HepG2 (cell line): ENCODE data around the gene DEFB129. TPM values are rescaled to one million over a fixed set of nuclear protein-coding genes. Genes with fewer than 3 reads are reported as not detected.

ENCODE experiments used
- CCDC6 ChIP-seq: sonication (generic); formaldehyde crosslinking; IDR thresholded peaks from 2 replicates; pipeline ENCODE4 v1.8.1; 2022; ENCODE audit warnings: mild to moderate bottlenecking, missing genetic modification reagents, moderate library complexity
- ELF4 ChIP-seq: sonication (generic); formaldehyde crosslinking; IDR thresholded peaks from 2 replicates; pipeline ENCODE4 v1.5.0; 2020; ENCODE audit warnings: missing genetic modification reagents, mild to moderate bottlenecking, moderate library complexity, borderline replicate concordance
- JARID2 ChIP-seq: sonication (generic); formaldehyde crosslinking; IDR thresholded peaks from 2 replicates; pipeline ENCODE4 v1.8.1; 2023; ENCODE audit warnings: missing genetic modification reagents, inconsistent platforms; ENCODE audit not compliant: insufficient replicate concordance
- KAT2B ChIP-seq: fragments of 150-350 bp; IDR thresholded peaks from 2 replicates; pipeline ENCODE4 v1.6.1; 2014; ENCODE audit warnings: low read depth, low read length, borderline replicate concordance
- MTA3 ChIP-seq: sonication (generic); formaldehyde crosslinking; IDR thresholded peaks from 2 replicates; pipeline ENCODE4 v1.4.0; 2020; ENCODE audit warnings: missing genetic modification reagents
- NCOA5 ChIP-seq: sonication (generic); formaldehyde crosslinking; IDR thresholded peaks from 2 replicates; pipeline ENCODE4 v1.4.0; 2020; ENCODE audit warnings: missing genetic modification reagents
- TSC22D2 ChIP-seq: sonication (generic); formaldehyde crosslinking; IDR thresholded peaks from 2 replicates; pipeline ENCODE4 v1.5.1; 2020; ENCODE audit warnings: missing genetic modification reagents, mild to moderate bottlenecking, borderline replicate concordance
- ZBTB21 ChIP-seq: sonication (generic); formaldehyde crosslinking; IDR thresholded peaks from 2 replicates; pipeline ENCODE4 v1.4.0; 2020; ENCODE audit warnings: missing genetic modification reagents
- ZNF343 ChIP-seq: sonication (generic); formaldehyde crosslinking; IDR thresholded peaks from 2 replicates; pipeline ENCODE4 v1.4.0; 2020; ENCODE audit warnings: mild to moderate bottlenecking, missing genetic modification reagents
- ZNF572 ChIP-seq: sonication (generic); formaldehyde crosslinking; IDR thresholded peaks from 2 replicates; pipeline ENCODE4 v1.5.1; 2020; ENCODE audit warnings: mild to moderate bottlenecking, missing genetic modification reagents
- ZNF672 ChIP-seq: sonication (generic); formaldehyde crosslinking; IDR thresholded peaks from 2 replicates; pipeline ENCODE4 v1.8.1; 2022; ENCODE audit warnings: missing genetic modification reagents
- ZNF773 ChIP-seq: sonication (generic); formaldehyde crosslinking; IDR thresholded peaks from 2 replicates; pipeline ENCODE4 v1.4.0; 2020; ENCODE audit warnings: missing genetic modification reagents, borderline replicate concordance
- ZSCAN31 ChIP-seq: sonication (generic); formaldehyde crosslinking; IDR thresholded peaks from 2 replicates; pipeline ENCODE4 v1.5.0; 2020; ENCODE audit warnings: low read depth, mild to moderate bottlenecking, missing genetic modification reagents
- polyA plus RNA-seq, 8 experiments: library from polyadenylated mRNA; depleted of rRNA in 3 of 8; stranded (reverse) in 7 of 8; unstranded in 1 of 8; fragments of >200 nt; fragmentation: Illumina TruSeq in 4 of 8; extraction: Trizol in 4 of 8; gene quantifications; 2 replicates each; pipeline versions ENCODE4 v1.2.1 to v1.2.3, GENCODE V29; 2011 to 2016; ENCODE audit warnings: low read depth in 4 of 8, missing spikeins in 1 of 8, mixed read lengths in 1 of 8; ENCODE audit not compliant: insufficient read depth in 1 of 8
- total RNA-seq, 5 experiments: library from RNA; depleted of rRNA; stranded (reverse); fragments of >200 nt; fragmentation: Illumina TruSeq; extraction: Trizol; gene quantifications; 2 replicates each; pipeline ENCODE4 v1.2.3, GENCODE V29; 2016; ENCODE audit warnings: low read depth in 1 of 5
- TF ChIP-seq, protein P1 (sequence below): sonication (generic); formaldehyde crosslinking; conservative IDR thresholded peaks from 2 replicates; pipeline ENCODE4 v1.4.0; 2020; ENCODE audit warnings: missing genetic modification reagents
- TF ChIP-seq, protein P2 (sequence below): sonication (generic); formaldehyde crosslinking; IDR thresholded peaks from 2 replicates; pipeline ENCODE4 v1.4.0; 2020; ENCODE audit warnings: missing genetic modification reagents
- TF ChIP-seq, protein P3 (sequence below): sonication (generic); formaldehyde crosslinking; IDR thresholded peaks from 2 replicates; pipeline ENCODE4 v1.5.0; 2020; ENCODE audit warnings: missing genetic modification reagents
- TF ChIP-seq, protein P4 (sequence below): sonication (generic); formaldehyde crosslinking; IDR thresholded peaks from 2 replicates; pipeline ENCODE4 v1.8.0; 2022; ENCODE audit warnings: mild to moderate bottlenecking, missing genetic modification reagents, moderate library complexity
- TF ChIP-seq, protein P5 (sequence below): IDR thresholded peaks from 2 replicates; pipeline ENCODE4 v1.6.1; 2012; ENCODE audit warnings: low read depth, low read length, improper control_type of control experiment

DEFB129 gene
- total and polyA plus RNA-seq, 2 of the 13 experiments (the other 11 are each of a cell fraction or from before 2014, with no cell fraction given) = not detected

DNA sequence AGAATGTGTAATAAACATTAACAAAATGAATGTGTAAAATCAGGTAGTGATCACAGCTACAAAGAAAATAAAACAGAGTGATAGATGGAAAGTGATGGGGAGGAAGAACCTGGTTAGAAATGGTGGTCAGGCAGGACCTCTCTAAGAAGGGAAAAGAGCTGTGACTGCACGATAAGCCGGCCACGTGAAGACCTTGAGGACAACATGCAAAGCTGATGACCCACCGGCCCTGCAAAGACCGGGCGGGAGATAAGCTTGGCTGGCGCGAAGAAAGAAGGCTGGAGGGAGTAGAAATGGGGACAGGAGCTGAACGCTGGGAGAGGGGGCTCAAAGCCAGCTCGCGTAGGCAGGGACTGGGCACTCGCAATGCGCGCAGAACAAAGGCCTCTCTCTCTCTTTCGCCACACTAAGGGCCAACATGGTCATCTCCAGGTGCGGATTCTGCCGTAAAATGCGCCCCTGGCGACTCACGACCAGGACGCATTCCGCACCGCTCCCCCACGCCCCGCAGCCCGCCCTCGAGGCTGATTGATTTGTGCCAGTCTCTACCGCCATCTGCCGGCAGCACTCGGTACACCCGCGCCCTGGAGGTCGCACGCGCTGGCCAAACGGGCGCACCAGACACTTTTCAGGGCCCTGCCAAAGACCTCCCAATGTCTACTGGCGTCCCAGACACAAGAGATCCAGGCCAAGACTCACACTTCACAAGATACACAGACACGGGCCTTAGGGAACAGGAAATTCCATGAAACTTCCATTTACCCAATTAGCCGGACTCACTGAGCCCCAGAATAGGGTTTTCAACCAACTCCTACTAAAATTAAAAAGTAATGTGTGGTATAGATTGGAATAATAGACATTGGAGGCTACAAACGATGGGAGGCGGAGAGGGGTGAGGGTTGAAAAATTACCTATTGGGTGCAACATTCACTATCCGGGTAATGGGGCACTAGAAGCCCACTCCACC is 39.8 kb downstream of the DEFB129 start (continued):
- TF ChIP-seq KAT2B (no peak), ZNF572 (CRISPR knock-in tag) (0 out of 2 replicates have a peak, but pooled peaks have one; percentile 91), TSC22D2 (CRISPR knock-in tag) (peak; percentile 66), NCOA5 (0 out of 2 replicates have a peak, but pooled peaks have one; percentile 80), ZNF773 (no peak), ZBTB21 (CRISPR knock-in tag) (peak; percentile 66; the same call in 1 of the 2 replicates), ZNF343 (CRISPR knock-in tag) (peak; percentile 97), ELF4 (CRISPR knock-in tag) (no peak), ZSCAN31 (CRISPR knock-in tag) (peak; percentile 96; the same call in 1 of the 2 replicates), MTA3 (CRISPR knock-in tag) (no peak), JARID2 (peak; percentile 61), ZNF672 (CRISPR knock-in tag) (peak; percentile 89; the same call in 1 of the 2 replicates), CCDC6 (CRISPR knock-in tag) (no peak)
- TF ChIP-seq, protein P1, sequence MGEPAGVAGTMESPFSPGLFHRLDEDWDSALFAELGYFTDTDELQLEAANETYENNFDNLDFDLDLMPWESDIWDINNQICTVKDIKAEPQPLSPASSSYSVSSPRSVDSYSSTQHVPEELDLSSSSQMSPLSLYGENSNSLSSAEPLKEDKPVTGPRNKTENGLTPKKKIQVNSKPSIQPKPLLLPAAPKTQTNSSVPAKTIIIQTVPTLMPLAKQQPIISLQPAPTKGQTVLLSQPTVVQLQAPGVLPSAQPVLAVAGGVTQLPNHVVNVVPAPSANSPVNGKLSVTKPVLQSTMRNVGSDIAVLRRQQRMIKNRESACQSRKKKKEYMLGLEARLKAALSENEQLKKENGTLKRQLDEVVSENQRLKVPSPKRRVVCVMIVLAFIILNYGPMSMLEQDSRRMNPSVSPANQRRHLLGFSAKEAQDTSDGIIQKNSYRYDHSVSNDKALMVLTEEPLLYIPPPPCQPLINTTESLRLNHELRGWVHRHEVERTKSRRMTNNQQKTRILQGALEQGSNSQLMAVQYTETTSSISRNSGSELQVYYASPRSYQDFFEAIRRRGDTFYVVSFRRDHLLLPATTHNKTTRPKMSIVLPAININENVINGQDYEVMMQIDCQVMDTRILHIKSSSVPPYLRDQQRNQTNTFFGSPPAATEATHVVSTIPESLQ (CRISPR knock-in tag) = no peak
- TF ChIP-seq, protein P2, sequence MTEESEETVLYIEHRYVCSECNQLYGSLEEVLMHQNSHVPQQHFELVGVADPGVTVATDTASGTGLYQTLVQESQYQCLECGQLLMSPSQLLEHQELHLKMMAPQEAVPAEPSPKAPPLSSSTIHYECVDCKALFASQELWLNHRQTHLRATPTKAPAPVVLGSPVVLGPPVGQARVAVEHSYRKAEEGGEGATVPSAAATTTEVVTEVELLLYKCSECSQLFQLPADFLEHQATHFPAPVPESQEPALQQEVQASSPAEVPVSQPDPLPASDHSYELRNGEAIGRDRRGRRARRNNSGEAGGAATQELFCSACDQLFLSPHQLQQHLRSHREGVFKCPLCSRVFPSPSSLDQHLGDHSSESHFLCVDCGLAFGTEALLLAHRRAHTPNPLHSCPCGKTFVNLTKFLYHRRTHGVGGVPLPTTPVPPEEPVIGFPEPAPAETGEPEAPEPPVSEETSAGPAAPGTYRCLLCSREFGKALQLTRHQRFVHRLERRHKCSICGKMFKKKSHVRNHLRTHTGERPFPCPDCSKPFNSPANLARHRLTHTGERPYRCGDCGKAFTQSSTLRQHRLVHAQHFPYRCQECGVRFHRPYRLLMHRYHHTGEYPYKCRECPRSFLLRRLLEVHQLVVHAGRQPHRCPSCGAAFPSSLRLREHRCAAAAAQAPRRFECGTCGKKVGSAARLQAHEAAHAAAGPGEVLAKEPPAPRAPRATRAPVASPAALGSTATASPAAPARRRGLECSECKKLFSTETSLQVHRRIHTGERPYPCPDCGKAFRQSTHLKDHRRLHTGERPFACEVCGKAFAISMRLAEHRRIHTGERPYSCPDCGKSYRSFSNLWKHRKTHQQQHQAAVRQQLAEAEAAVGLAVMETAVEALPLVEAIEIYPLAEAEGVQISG (CRISPR knock-in tag) = peak; percentile 92
- TF ChIP-seq, protein P3, sequence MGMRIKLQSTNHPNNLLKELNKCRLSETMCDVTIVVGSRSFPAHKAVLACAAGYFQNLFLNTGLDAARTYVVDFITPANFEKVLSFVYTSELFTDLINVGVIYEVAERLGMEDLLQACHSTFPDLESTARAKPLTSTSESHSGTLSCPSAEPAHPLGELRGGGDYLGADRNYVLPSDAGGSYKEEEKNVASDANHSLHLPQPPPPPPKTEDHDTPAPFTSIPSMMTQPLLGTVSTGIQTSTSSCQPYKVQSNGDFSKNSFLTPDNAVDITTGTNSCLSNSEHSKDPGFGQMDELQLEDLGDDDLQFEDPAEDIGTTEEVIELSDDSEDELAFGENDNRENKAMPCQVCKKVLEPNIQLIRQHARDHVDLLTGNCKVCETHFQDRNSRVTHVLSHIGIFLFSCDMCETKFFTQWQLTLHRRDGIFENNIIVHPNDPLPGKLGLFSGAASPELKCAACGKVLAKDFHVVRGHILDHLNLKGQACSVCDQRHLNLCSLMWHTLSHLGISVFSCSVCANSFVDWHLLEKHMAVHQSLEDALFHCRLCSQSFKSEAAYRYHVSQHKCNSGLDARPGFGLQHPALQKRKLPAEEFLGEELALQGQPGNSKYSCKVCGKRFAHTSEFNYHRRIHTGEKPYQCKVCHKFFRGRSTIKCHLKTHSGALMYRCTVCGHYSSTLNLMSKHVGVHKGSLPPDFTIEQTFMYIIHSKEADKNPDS (CRISPR knock-in tag) = no peak
- TF ChIP-seq, protein P4, sequence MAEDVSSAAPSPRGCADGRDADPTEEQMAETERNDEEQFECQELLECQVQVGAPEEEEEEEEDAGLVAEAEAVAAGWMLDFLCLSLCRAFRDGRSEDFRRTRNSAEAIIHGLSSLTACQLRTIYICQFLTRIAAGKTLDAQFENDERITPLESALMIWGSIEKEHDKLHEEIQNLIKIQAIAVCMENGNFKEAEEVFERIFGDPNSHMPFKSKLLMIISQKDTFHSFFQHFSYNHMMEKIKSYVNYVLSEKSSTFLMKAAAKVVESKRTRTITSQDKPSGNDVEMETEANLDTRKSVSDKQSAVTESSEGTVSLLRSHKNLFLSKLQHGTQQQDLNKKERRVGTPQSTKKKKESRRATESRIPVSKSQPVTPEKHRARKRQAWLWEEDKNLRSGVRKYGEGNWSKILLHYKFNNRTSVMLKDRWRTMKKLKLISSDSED (CRISPR knock-in tag) = no peak
- TF ChIP-seq, protein P5, sequence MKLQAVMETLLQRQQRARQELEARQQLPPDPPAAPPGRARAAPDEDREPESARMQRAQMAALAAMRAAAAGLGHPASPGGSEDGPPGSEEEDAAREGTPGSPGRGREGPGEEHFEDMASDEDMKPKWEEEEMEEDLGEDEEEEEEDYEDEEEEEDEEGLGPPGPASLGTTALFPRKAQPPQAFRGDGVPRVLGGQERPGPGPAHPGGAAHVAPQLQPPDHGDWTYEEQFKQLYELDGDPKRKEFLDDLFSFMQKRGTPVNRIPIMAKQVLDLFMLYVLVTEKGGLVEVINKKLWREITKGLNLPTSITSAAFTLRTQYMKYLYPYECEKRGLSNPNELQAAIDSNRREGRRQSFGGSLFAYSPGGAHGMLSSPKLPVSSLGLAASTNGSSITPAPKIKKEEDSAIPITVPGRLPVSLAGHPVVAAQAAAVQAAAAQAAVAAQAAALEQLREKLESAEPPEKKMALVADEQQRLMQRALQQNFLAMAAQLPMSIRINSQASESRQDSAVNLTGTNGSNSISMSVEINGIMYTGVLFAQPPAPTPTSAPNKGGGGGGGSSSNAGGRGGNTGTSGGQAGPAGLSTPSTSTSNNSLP = peak; percentile 72; the same call in 1 of the 2 replicates
